Liver (tissue), 9 donors: ENCODE data around the gene EVI5. TPM values are rescaled to one million over a fixed set of nuclear protein-coding genes. Genes with fewer than 3 reads are reported as not detected.

ENCODE experiments used
- DNase-seq: peaks from one replicate; pipeline ENCODE4 v3.0.0-alpha.2; 2017; ENCODE audit warnings: low spot score
- H3K27ac ChIP-seq, 2 donors: one replicate each; pipeline ENCODE4 v1.7.0; 2013; ENCODE audit warnings: inconsistent platforms in 2 of 2, low read length in 2 of 2, control low read depth in 1 of 2, low read depth in 1 of 2, mild to moderate bottlenecking in 1 of 2
- H3K27me3 ChIP-seq, 4 donors: one replicate each; pipeline versions ENCODE4 v1.6.1 to v1.7.0; 2013; ENCODE audit warnings: low read length in 3 of 4, inconsistent platforms in 1 of 4, mild to moderate bottlenecking in 1 of 4, moderate library complexity in 1 of 4; ENCODE audit not compliant: control insufficient read depth in 4 of 4, insufficient read depth in 4 of 4
- H3K36me3 ChIP-seq, 4 donors: one replicate each; pipeline versions ENCODE4 v1.6.1 to v1.7.0; 2013; ENCODE audit warnings: low read length in 3 of 4, mild to moderate bottlenecking in 3 of 4, low read depth in 1 of 4, moderate library complexity in 1 of 4; ENCODE audit not compliant: control insufficient read depth in 4 of 4, insufficient read depth in 3 of 4
- H3K4me1 ChIP-seq, 4 donors: one replicate each; pipeline versions ENCODE4 v1.6.1 to v1.7.0; 2013; ENCODE audit warnings: low read length in 3 of 4, mild to moderate bottlenecking in 3 of 4, moderate library complexity in 1 of 4; ENCODE audit not compliant: control insufficient read depth in 4 of 4, insufficient read depth in 4 of 4
- H3K4me3 ChIP-seq, 3 donors: one replicate each; pipeline versions ENCODE4 v1.6.1 to v1.7.0; 2013; ENCODE audit warnings: low read length in 3 of 3, control low read depth in 1 of 3, low read depth in 1 of 3, mild to moderate bottlenecking in 1 of 3
- H3K9ac ChIP-seq, 2 donors: one replicate each; pipeline ENCODE4 v1.7.0; 2013; ENCODE audit warnings: low read length in 2 of 2, mild to moderate bottlenecking in 2 of 2, moderate library complexity in 2 of 2, control low read depth in 1 of 2, low read depth in 1 of 2
- H3K9me3 ChIP-seq, 4 donors: one replicate each; pipeline versions ENCODE4 v1.6.1 to v1.7.0; 2013; ENCODE audit warnings: low read length in 3 of 4; ENCODE audit not compliant: control insufficient read depth in 4 of 4
- CTCF ChIP-seq: fragments of 150-350 bp; IDR thresholded peaks from 2 replicates; pipeline ENCODE4 v1.5.1; 2017; ENCODE audit warnings: improper control_type of control experiment, low read depth, low read length; ENCODE audit not compliant: missing input control
- EGR1 ChIP-seq, 2 donors: IDR thresholded peaks; 2 replicates each; pipeline ENCODE4 v1.6.1; 2016 to 2018; ENCODE audit warnings: antibody characterized with exemption in 2 of 2, low read depth in 2 of 2
- FOXA1 ChIP-seq: IDR thresholded peaks from 2 replicates; pipeline ENCODE4 v1.6.1; 2016; ENCODE audit warnings: antibody characterized with exemption
- FOXA2 ChIP-seq: IDR thresholded peaks from 2 replicates; pipeline ENCODE4 v1.6.1; 2016; ENCODE audit warnings: antibody characterized with exemption
- GABPA ChIP-seq, 2 donors: IDR thresholded peaks in 1 of 2; conservative IDR thresholded peaks in 1 of 2; 2 replicates each; pipeline ENCODE4 v1.6.1; 2016; ENCODE audit warnings: antibody characterized with exemption in 2 of 2, mild to moderate bottlenecking in 1 of 2, moderate library complexity in 1 of 2
- HNF4A ChIP-seq, 2 donors: conservative IDR thresholded peaks; 2 replicates each; pipeline ENCODE4 v1.6.1; 2016; ENCODE audit warnings: antibody characterized with exemption in 2 of 2, mild to moderate bottlenecking in 2 of 2
- HNF4G ChIP-seq: IDR thresholded peaks from 2 replicates; pipeline ENCODE4 v1.6.1; 2016; ENCODE audit warnings: antibody characterized with exemption
- JUND ChIP-seq, 2 donors: IDR thresholded peaks; 2 replicates each; pipeline ENCODE4 v1.6.1; 2016; ENCODE audit warnings: antibody characterized with exemption in 2 of 2
- NR2F2 ChIP-seq: IDR thresholded peaks from 2 replicates; pipeline ENCODE4 v1.6.1; 2016; ENCODE audit warnings: antibody characterized with exemption
- RAD21 ChIP-seq, 2 donors: IDR thresholded peaks; 2 replicates each; pipeline ENCODE4 v1.6.1; 2016; ENCODE audit warnings: antibody characterized with exemption in 2 of 2, mild to moderate bottlenecking in 2 of 2
- RXRA ChIP-seq, 2 donors: IDR thresholded peaks; 2 replicates each; pipeline ENCODE4 v1.6.1; 2017 to 2018; ENCODE audit warnings: antibody characterized with exemption in 2 of 2, mild to moderate bottlenecking in 1 of 2
- SP1 ChIP-seq: IDR thresholded peaks from 2 replicates; pipeline ENCODE4 v1.6.1; 2018; ENCODE audit warnings: antibody characterized with exemption, mild to moderate bottlenecking
- TAF1 ChIP-seq: conservative IDR thresholded peaks from 2 replicates; pipeline ENCODE4 v1.6.1; 2016; ENCODE audit warnings: antibody characterized with exemption, mild to moderate bottlenecking
- WGBS: extraction: QIAGEN DNeasy Blood & Tissue Kit; methylation state at CpG from one replicate; pipeline ENCODE4 v1.1.7; 2013; 5-methylcytosine and 5-hydroxymethylcytosine counted together
- polyA plus RNA-seq, 2 donors: library from polyadenylated mRNA; stranded (reverse) in 1 of 2; unstranded in 1 of 2; fragments of 200-250 nt in 1 of 2; fragments of >200 nt in 1 of 2; fragmentation: Nextera tagmentation in 1 of 2; extraction: Ambion mirVana in 1 of 2; gene quantifications; one replicate each; pipeline versions ENCODE4 v1.2.1 to v1.2.3, GENCODE V29; 2013 to 2015
- total RNA-seq, 2 donors: library from RNA; depleted of rRNA; stranded (reverse); fragments of >200 nt; gene quantifications; one replicate each; pipeline ENCODE4 v1.2.3, GENCODE V29; 2014
- TF ChIP-seq, protein P1 (sequence below): IDR thresholded peaks from 2 replicates; pipeline ENCODE4 v1.6.1; 2016; ENCODE audit warnings: antibody characterized with exemption
- TF ChIP-seq, protein P2 (sequence below): IDR thresholded peaks from 2 replicates; pipeline ENCODE4 v1.6.1; 2016; ENCODE audit warnings: antibody characterized with exemption
- TF ChIP-seq, protein P3 (sequence below): IDR thresholded peaks from 2 replicates; pipeline ENCODE4 v1.6.1; 2016; ENCODE audit warnings: antibody characterized with exemption
- TF ChIP-seq, protein P4 (sequence below): IDR thresholded peaks from 2 replicates; pipeline ENCODE4 v1.6.1; 2016; ENCODE audit warnings: antibody characterized with exemption, mild to moderate bottlenecking
- donor health status: healthy.
- donor health status: healthy.
- donor health status: healthy.
- donor health status: healthy.
- donor health status: healthy.

Gene EVI5
- total and polyA plus RNA-seq, 4 donors = 4.0 to 35.9 (median 19.1) TPM

- WGBS = 91% methylated on average over 5 of the region's 5 CpGs
- Histone ChIP-seq H3K4me3 (no peak overlapping the region), H3K27me3 (no peaks in the 10 kb centered on the region), H3K9ac (no peak overlapping the region), H3K27ac (no peak overlapping the region), H3K9me3 (no peaks in the 10 kb centered on the region), H3K36me3 (peaks cover under 1 to 26% (median 5%) of the 10 kb centered on the region in 4 donors), H3K4me1 (no peaks in the 10 kb centered on the region)
- DNase-seq = no peak
- TF ChIP-seq, protein P1, sequence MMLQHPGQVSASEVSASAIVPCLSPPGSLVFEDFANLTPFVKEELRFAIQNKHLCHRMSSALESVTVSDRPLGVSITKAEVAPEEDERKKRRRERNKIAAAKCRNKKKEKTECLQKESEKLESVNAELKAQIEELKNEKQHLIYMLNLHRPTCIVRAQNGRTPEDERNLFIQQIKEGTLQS = no peak
- TF ChIP-seq FOXA2 (no peak), RXRA (IDR thresholded peaks at IDR 0.05) (no peak), HNF4A (conservative IDR thresholded peaks at IDR 0.05) (no peak), EGR1 (IDR thresholded peaks at IDR 0.05; ENCODE audit: low read depth in 2 of 2) (no peak), JUND (IDR thresholded peaks at IDR 0.05) (no peak), GABPA (IDR thresholded peaks at IDR 0.05 in 1 of 2, conservative IDR thresholded peaks at IDR 0.05 in 1 of 2) (no peak), TAF1 (no peak), NR2F2 (no peak), RAD21 (IDR thresholded peaks at IDR 0.05) (no peak), FOXA1 (no peak), SP1 (no peak), CTCF (no peak), HNF4G (no peak)
- TF ChIP-seq, protein P2, sequence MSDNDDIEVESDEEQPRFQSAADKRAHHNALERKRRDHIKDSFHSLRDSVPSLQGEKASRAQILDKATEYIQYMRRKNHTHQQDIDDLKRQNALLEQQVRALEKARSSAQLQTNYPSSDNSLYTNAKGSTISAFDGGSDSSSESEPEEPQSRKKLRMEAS = no peak
- TF ChIP-seq, protein P3, sequence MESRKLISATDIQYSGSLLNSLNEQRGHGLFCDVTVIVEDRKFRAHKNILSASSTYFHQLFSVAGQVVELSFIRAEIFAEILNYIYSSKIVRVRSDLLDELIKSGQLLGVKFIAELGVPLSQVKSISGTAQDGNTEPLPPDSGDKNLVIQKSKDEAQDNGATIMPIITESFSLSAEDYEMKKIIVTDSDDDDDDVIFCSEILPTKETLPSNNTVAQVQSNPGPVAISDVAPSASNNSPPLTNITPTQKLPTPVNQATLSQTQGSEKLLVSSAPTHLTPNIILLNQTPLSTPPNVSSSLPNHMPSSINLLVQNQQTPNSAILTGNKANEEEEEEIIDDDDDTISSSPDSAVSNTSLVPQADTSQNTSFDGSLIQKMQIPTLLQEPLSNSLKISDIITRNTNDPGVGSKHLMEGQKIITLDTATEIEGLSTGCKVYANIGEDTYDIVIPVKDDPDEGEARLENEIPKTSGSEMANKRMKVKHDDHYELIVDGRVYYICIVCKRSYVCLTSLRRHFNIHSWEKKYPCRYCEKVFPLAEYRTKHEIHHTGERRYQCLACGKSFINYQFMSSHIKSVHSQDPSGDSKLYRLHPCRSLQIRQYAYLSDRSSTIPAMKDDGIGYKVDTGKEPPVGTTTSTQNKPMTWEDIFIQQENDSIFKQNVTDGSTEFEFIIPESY = no peak
- TF ChIP-seq, protein P4, sequence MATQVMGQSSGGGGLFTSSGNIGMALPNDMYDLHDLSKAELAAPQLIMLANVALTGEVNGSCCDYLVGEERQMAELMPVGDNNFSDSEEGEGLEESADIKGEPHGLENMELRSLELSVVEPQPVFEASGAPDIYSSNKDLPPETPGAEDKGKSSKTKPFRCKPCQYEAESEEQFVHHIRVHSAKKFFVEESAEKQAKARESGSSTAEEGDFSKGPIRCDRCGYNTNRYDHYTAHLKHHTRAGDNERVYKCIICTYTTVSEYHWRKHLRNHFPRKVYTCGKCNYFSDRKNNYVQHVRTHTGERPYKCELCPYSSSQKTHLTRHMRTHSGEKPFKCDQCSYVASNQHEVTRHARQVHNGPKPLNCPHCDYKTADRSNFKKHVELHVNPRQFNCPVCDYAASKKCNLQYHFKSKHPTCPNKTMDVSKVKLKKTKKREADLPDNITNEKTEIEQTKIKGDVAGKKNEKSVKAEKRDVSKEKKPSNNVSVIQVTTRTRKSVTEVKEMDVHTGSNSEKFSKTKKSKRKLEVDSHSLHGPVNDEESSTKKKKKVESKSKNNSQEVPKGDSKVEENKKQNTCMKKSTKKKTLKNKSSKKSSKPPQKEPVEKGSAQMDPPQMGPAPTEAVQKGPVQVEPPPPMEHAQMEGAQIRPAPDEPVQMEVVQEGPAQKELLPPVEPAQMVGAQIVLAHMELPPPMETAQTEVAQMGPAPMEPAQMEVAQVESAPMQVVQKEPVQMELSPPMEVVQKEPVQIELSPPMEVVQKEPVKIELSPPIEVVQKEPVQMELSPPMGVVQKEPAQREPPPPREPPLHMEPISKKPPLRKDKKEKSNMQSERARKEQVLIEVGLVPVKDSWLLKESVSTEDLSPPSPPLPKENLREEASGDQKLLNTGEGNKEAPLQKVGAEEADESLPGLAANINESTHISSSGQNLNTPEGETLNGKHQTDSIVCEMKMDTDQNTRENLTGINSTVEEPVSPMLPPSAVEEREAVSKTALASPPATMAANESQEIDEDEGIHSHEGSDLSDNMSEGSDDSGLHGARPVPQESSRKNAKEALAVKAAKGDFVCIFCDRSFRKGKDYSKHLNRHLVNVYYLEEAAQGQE = no peak
Observed at GRCh38 chr1:92663775-92664174, 121.1 kb downstream of the EVI5 start.

DNA sequence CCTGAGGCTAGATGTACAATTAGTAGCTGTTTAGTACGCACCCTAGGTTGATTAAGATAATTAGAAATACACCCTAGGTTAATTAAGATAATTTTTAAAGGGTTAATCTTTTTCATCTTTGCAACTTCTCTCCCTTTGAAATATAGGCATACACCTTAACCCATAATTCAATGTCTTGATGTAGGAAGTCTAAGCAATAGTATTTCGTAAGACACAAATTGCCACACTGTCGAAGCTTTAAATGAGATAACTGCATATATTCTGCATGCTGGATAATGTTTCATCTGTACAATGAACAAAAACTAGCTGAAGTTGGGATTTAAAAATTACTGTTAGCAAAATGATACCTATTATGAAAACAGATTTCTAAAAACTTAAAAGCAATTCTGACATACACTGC lies 122.9 kb downstream of the EVI5 start:
- Histone ChIP-seq H3K27ac (no peak overlapping the region), H3K4me3 (no peak overlapping the region), H3K36me3 (peaks cover 1 to 26% (median 10%) of the 10 kb centered on the region in 4 donors), H3K9ac (no peak overlapping the region), H3K9me3 (no peaks in the 10 kb centered on the region), H3K4me1 (no peaks in the 10 kb centered on the region), H3K27me3 (no peaks in the 10 kb centered on the region)
- 97% methylated on average over 3 of the region's 3 CpGs for WGBS
- TF ChIP-seq, protein P1 = no peak
- TF ChIP-seq SP1 (no peak), GABPA (IDR thresholded peaks at IDR 0.05 in 1 of 2, conservative IDR thresholded peaks at IDR 0.05 in 1 of 2) (no peak), NR2F2 (no peak), HNF4A (conservative IDR thresholded peaks at IDR 0.05) (no peak), FOXA2 (no peak)
- DNase-seq = no peak
